Ammon's horn (tissue), 1 donor: ENCODE results near the gene DYSF.

Experiments
- DNase-seq: peaks from one replicate; pipeline ENCODE4 v3.0.0-alpha.2; 2016; ENCODE audit warnings: low spot score

Gene DYSF

DNA sequence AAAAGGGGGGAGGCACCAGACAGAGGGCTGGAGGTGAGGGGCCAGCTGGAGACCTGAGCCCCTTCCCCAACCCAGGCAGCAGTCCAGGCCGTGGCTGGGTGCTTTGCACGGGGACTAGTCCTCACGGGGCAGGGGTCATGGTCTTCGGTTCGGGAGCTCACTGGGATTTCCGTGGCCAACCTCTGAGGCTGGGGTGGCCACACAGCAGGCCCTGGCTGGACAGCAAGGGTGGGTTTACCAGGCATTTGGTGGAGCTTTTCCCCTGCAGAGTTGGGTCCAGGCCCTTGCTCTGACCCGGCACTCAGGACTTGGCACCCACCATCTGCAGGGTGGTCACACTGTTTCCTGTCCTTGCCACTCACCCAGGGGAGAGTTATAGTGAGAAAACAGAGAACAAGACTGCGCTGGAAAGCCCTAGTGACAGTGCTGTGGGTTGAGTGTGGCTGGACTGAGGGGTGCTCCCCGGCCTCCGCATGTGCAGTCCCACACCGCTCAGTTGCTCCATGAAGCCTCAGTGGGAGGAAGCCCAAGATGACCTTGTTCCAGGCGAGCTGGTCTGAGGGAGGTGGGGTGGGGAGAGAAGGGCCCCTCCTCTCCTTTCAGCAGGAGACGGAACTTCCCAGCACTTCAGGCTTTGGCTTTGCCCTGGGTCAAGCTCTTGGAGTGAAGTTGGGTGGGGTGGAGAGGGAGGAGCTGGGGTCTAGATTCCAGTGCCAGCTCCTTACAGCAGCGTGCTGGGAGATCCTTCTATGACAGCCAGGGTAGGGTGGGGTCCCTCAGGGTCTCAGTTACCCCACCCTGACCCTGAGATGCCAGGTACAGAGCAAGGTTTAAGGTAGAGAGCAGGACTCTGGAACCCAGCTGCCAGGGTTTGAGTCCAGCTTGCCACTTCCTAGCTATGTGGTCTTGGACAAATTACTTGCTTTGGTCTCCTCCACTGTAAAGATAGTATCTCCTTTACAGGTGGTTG is 219.8 kb downstream of the DYSF start:
- no peak for DNase-seq

DNA sequence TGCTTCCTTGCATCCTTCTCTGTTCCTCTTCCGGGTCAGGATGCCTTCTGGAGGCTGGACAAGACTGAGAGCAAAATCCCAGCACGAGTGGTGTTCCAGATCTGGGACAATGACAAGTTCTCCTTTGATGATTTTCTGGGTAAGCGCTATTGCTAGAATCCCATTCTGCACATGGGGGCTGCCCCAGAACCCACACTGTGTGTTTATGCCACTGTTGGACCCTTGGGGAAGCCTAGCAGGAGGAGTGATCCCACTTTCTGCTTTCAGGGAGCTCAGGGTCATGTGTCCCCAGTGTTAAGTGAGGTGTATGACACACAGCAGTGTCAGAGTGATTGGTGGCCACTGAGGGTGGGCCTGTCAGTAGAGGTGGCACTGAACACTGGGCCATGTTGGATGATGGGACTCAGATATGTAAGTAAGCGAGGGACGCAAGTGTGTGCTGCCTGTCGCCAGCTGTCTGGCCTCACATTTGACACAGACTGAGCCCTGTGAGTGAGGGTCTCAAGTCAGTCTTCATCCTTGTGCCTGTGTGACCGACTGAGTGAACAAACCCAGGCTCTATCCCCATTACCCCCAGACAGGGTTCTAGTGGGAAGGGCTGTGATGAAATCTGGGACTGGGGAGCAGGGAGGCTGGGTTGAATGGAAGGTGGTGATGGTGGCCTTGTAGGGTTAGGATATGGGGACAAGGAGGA is 220.9 kb downstream of the DYSF start:
- no peak for DNase-seq

DNA sequence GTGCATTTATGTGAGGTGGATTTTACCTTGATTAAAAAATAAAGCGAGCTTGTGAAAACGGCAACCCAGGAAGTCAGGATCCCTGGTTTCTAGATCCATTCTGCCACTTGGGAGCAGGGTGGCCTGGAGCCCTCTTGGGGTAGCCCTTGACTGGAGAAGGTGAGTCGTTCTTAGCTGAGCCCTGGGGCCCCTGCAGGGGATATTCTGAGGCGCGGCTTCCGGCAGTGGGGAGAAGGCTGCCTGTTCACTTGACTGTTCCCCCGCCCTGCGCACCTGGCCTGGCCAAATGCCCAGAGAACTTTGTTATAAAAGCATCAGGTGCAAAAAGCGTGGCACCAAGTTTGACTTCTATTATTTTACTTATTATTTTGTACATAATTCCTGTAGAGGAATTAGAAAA is 221.9 kb downstream of the DYSF start:
- no peak for DNase-seq

DNA sequence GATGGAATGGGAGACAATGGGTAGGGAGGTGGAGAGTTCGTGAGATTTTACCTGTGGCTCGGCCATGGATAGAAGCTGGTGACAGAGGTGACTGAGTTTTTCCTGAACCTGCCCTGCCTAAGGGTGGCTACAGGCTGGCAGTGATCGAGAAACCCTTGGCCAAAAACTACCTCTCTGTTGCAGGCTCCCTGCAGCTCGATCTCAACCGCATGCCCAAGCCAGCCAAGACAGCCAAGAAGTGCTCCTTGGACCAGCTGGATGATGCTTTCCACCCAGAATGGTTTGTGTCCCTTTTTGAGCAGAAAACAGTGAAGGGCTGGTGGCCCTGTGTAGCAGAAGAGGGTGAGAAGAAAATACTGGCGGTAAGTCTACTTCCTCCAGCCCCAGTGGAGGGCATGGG is 225.5 kb downstream of the DYSF start:
- DNase-seq, result no peak

DNA sequence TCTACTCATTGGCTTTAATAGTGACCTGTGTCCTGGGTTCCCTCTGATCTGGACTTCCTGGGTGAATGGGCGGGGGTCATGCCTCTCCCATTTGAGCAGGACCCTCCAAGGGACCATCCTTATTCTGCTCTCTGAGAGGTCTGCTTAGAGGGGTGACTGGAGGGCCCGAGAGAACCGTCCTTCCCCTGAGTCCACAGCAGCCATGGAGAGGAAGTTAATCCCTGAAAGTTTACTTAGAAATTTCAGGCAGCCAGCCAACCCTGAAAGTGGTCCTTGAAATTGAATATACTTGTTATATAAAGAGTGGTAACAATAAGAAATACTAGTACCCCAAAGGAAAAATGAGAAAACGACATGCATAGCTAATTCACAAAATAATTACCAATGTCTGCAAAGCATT is 226.1 kb downstream of the DYSF start:
- DNase-seq, result no peak

DNA sequence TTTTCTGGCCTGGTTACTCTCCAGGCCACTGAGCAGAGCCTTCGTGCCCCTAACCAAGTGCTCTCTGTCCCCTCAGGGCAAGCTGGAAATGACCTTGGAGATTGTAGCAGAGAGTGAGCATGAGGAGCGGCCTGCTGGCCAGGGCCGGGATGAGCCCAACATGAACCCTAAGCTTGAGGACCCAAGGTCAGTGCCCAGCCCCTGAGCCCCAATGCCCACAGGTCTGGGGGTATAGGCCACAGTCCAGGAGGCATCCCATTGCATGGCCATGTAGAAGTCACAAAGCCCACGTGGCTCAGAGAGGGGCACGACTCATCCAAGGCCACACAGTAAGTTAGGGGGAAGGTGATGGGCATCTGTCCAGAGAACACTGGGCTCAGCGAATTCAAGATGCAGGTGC is 227.6 kb downstream of the DYSF start:
- DNase-seq, result no peak

DNA sequence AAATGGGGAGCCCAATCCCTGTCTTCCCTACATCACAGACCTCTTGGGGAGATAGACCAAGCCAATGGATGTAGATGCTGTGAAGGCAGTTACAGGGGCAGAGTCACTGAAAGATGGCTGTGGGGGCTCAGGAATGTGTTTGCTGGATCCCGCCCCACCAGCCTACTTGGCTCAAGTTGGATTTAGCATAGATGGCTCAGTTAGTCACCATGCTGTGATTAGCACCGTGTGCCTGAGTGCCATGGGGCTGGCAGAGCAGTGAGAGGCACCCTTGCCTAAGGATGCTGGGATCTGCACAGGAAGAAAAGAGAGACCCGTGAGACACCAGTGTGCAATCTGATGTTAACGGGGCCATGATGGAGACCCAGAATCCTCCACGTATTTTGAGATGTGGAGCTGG is 228.3 kb downstream of the DYSF start:
- DNase-seq, result no peak

DNA sequence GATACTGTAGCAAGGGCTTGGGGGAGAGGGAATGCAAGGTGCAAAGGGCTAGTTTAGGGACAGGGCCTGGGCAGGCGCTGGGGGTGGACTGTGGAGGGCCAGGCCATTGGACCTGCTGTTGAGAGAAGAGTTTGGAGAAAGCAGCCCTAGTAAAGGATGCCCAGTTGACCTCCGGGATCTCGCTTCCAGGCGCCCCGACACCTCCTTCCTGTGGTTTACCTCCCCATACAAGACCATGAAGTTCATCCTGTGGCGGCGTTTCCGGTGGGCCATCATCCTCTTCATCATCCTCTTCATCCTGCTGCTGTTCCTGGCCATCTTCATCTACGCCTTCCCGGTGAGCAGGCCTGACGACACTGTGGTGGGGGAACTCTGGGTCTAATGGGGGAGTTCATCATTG is 229.0 kb downstream of the DYSF start:
- DNase-seq, result no peak

DNA sequence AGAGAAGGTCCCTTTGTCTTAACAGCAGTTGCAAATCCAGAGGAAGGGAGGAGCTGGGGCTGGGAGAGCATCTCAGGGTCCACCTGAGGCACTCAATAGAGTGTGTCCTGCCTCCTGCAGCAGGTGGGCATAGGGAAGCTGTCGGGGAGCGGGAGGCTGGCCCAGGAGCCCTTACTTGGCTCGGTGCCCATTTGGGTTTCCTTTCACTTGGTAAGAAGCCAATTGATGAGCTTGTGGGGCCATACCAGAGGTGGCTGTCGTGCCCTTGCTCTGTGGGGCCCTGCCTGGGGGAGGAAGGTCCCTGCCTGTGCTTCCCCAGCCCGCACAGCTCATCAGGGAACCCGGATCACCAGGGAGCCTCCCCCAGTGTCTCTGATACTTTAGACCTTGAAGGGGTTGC is 229.7 kb downstream of the DYSF start:
- no peak for DNase-seq

DNA sequence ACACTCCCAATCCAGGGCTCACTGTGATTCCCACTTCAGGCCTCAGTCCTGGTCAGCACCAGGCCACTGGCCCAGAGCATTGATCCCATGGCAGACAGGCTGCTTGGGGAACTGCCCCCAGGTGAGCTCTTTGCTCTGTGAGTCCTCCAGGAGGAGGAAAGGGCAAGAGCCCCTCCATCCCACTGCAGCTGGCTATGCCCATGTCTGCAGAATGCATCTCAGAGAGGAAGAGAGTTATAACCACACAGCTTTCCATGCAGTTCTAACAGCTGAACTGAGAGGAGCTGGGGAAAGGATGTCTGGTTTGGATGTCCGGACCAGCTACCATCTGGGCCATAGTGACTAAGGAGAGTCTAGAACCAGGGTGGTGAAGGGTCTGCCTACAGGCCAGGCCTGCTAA is 230.3 kb downstream of the DYSF start:
- no peak for DNase-seq

DNA sequence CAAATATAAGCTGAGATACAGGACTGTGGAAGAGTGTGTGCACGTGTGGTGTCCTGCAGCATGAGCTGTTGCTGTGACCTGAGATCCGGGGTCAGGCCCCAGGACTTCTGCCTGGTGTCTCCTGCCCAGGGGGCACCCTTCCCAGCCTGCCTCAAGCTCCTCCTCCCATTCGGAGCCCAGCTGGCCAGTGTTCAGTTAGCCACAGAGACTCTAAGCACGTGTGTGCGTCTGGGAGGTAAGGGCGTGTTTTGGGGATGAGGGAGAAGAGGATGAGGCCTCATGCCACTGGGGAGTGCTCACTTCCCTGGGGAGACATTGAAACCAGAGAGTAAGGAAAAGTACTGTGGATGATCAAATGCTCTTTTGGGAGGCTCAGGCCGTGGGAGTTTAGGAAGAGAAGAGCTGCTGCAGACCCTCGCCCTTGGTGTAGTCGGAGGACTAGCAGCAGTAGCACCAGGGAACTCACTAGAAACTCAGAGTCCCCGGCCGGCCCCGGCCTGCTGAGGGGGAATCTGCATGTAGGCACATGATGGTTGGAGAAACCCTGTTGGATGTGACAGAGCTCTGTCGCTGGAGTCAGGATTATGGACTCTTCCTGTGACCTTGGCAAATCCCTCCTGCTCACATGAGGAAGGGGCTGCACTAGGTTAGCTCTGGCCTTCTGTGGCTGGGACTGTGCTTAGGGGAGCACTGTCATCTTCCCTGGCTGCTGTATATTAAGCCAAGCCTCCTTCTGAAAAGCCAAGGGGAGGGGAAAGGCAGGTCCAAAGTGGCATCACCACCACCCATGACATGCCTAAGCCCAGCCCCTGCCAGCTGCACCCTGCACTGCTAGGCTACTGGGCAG is 231.1 kb downstream of the DYSF start:
- DNase-seq, result no peak

DNA sequence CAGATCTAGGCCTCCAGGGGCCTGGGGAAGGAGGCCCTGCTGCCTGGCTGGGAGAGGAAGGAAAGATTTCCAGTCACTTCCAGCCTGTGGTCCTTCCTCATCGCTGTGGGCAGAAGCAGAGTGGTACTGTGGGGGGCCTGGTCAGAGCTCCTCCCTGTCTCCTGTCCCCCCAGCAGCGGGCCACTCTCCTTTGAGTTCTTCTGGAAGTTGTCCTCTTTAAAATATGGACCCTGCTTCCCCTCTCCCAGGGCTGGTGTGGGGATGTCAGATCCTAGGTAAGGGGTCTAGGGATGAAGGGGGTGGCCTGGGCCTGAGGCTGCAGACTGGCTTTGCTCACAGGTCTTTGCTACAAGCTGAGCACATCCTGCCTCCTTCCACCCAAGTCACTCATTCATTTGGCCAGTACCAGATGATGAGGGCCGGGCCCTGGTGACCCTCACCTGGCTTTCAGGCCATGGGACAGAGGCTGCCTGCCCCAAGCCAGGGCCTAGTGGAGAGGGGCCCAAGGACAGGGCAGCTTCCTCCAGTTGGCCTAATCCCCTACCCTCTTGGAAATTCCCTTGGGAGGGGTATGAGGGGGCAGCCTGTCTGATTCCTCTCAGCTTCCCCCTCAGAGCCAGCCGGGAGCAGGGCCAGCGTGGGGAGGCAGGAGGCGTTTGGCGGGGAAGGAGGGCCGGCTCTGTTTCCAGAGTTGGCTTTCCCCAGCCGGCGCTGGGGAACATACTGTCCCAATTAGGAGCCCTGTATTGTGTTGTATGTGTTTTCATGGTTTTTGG is 231.9 kb downstream of the DYSF start:
- peak; percentile 77 for DNase-seq

DNA sequence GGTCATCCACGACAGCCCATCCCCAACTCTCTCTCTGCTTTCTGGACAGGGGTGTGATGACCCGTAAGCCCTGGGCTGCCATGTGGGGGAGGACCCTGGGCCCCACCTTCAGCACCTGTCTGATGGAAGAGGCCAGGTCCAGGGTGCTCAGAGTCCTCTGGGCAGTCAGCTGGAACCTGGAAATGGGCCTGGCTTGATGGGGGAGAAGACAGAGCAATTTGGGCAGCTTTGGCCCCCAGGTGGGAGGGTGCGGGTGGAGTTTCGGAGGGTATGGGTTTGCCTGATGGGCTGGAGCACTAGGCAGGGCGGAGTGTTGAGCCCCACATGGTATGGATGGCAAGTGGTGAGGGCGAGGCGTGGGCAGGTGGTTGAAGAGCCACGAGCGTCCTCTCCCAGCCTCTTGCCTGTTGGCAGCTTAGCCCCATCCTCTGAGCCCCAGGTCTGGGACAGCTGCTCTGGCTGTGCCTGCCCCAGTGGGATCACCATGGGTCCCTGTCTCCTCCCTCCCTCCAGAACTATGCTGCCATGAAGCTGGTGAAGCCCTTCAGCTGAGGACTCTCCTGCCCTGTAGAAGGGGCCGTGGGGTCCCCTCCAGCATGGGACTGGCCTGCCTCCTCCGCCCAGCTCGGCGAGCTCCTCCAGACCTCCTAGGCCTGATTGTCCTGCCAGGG is 232.7 kb downstream of the DYSF start:
- no peak for DNase-seq

DNA sequence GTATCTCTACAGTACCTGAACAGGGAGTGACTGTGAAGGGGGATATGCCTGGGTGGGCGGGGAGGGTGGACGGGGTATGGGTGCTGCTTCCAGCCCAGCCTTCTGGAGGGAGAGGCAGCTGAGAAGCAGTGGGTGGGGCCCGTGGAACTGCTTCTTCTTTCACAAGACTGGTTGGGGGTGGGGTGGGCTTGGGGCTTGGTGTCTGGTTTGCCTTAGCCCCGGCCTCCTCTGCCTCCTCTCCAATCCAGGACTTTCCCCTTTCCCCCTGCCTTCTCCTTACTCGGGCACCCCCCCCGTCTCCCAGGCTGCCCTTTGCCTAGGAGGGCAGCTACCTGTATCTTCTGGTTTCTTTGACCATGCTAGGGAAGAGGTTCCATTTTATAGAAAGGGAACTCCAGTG is 233.4 kb downstream of the DYSF start:
- DNase-seq, result no peak

DNA sequence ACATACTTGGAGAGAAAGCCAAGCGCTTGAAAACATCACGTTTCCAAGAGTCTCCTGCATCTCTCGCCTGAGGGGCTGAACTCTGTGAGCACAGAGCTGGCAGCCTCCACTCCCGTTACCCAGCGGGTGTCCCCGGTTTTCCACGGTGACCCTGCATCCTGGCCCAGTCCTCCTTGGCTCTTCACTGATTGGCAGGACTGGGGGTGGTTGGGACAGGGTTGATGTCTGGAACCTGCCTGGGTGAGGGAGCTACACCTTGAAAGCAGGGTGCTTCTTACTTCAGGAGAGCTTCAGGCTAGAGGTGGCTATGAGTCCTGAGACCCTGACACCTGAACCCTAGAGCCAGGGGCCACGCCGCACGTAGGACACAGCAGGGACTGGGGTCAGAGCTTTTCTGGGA is 234.1 kb downstream of the DYSF start:
- DNase-seq, result no peak

DNA sequence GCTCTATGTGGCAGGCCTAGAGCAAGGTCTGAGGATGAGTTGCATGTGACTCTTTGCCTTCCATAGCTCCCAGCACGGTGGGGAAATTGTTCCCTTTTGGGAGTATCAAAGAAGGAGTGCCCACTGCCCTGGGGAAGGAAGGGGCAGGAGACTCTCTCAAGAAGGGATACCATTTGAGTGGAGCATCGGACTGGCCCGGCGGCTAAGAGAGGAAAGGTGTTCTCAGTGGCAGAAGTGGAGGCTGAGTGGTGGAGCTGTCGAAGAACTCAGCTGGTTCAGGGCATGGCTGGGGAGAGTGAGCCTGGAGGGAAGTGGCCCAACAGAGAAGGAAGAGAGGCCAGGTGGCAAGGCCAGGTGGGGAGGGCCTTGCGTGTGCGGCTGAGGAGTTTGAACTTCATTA is 235.2 kb downstream of the DYSF start:
- no peak for DNase-seq

DNA sequence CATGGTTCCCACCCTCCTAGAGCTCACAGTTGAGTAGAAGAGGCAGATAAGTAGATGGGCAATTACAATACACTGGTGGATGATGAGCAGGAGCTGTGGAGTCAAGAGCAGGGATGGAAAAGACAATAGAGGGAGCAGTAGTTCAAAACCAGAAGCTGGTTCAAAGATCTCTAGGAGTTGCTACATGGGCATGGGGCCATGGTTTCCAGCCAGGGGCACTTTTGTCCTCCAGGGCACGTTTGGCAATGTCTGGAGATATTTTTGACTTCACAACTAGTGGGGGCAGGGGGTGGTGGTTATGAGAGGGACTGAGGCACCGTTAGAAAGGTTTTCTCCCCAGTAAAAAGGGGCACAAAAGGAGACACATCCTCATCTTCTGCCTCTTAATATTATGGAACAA is 236.0 kb downstream of the DYSF start:
- no peak for DNase-seq

DNA sequence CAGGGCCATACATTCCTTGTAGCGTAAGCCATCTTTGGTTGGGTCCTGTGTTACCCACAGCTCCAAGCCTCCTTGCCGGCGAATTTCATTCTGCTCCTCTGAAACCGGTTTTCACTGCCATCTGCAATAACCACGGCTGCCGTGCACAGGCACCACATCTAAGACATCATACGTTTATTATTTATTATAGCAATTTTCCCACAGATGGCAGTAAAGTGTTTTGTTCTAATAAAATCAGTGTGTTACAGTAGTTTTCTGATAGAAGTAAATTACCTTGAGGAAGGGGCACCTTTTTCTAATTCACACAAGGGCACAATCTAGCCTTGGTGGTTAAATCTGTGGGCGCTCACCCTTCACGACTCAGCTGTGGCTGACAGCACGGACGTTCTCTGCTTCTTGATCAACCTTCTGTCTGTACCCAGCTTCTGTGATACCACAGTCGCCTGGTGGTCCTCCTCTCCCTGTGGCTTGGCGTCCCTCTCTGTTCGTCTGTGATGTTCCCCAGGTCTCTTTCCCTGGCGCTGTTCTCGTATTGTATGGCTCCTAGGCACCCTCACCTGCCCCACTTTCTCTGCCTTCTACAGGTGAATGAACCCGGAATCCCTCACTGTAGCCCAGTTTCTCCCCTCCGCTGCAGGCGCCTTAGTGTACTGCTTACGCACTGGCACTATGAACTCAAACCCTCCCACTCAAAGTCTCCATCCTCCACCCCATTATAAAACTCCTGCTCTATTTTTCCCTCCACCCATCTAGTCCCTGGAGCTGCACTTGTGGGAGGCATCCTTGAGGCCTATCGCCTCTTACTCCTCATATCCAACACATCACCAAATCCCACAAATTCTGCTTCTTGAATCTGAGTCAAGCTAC is 236.8 kb downstream of the DYSF start:
- no peak for DNase-seq

DNA sequence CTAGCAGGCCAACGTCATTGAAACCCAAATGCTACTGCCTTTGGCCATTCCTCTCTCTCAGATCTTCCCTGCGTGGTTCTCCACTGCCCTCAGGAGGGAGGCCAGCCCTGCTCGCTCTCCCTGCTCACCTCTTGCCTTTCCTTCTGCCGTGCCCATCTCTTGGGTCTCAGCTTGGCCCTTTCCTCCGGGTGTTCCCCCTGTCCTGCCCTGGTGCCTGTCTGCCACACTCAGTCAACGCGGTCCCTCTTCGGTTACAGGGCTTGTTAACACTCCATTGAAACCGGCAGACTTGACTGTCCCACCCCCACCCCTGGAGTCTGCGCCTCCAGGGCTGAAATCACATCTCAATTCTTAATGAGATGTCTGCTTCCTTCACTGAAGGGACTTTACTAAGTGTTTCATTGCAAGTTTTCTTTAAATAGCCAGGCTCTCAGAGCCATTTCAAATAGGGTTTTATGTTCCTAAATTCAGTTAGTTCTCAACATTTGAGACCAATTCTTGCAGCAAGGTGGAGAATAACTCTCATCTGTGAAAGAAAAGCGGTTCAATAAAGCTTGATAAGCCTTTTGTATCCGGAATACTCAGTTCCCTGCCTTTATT is 237.6 kb downstream of the DYSF start:
- DNase-seq, result no peak
